GM23338 (cell line): ENCODE results near the gene RAMACL. TPM values are rescaled to one million over a fixed set of nuclear protein-coding genes. Genes with fewer than 3 reads are reported as not detected.

Source experiments
- ATAC-seq: fragments of 200-7000 bp; cut with Tn5 transposase; 3 replicates; pipeline ENCODE4 v1.9.1; 2020
- DNase-seq: peaks from one replicate; pipeline ENCODE4 v3.0.0-alpha.2; 2015; ENCODE audit warnings: low spot score
- H2AFZ ChIP-seq: fragments of 200-600 bp; sonication (generic); 2 replicates; pipeline ENCODE4 v1.8.0; 2016; ENCODE audit warnings: antibody characterized with exemption, mild to moderate bottlenecking, moderate library complexity
- H3F3A ChIP-seq: fragments of 200-600 bp; sonication (generic); replicated peaks from 2 replicates; pipeline ENCODE4 v1.8.0; 2017; ENCODE audit warnings: antibody characterized with exemption, mixed run types, low read depth
- H3K27ac ChIP-seq: fragments of 200-600 bp; sonication (generic); 2 replicates; pipeline ENCODE4 v1.6.1; 2016; ENCODE audit warnings: low read depth
- H3K27me3 ChIP-seq: fragments of 200-600 bp; sonication (generic); 2 replicates; pipeline ENCODE4 v1.8.0; 2016; ENCODE audit warnings: mild to moderate bottlenecking, mixed run types, moderate library complexity; ENCODE audit not compliant: insufficient read depth
- H3K36me3 ChIP-seq: fragments of 200-600 bp; sonication (generic); 2 replicates; pipeline ENCODE4 v1.8.0; 2016; ENCODE audit warnings: mild to moderate bottlenecking; ENCODE audit not compliant: insufficient read depth
- H3K4me1 ChIP-seq: fragments of 200-600 bp; sonication (generic); 2 replicates; pipeline ENCODE4 v1.8.0; 2016; ENCODE audit warnings: mild to moderate bottlenecking, moderate library complexity; ENCODE audit not compliant: insufficient read depth
- H3K4me2 ChIP-seq: fragments of 200-600 bp; sonication (generic); 2 replicates; pipeline ENCODE4 v1.7.1; 2017; ENCODE audit warnings: mixed run types
- H3K4me3 ChIP-seq: fragments of 200-600 bp; sonication (generic); 2 replicates; pipeline ENCODE4 v1.6.1; 2016; ENCODE audit warnings: mixed run types
- H3K79me2 ChIP-seq: fragments of 200-600 bp; sonication (generic); replicated peaks from 2 replicates; pipeline ENCODE4 v1.8.0; 2017; ENCODE audit warnings: mild to moderate bottlenecking; ENCODE audit not compliant: insufficient read depth
- H3K9me2 ChIP-seq: fragments of 200-600 bp; sonication (generic); 2 replicates; pipeline ENCODE4 v1.8.0; 2017; ENCODE audit not compliant: insufficient read depth
- H4K20me1 ChIP-seq: fragments of 200-600 bp; sonication (generic); replicated peaks from 2 replicates; pipeline ENCODE4 v1.8.0; 2017; ENCODE audit warnings: mild to moderate bottlenecking; ENCODE audit not compliant: insufficient read depth
- H3K27ac Mint-ChIP-seq: 2 replicates; pipeline ENCODE4 v1.8.0; 2020; ENCODE audit warnings: inconsistent platforms, mild to moderate bottlenecking, moderate library complexity, mixed read lengths
- H3K27me3 Mint-ChIP-seq: 3 replicates; pipeline ENCODE4 v1.8.0; 2022; ENCODE audit warnings: low read depth, mild to moderate bottlenecking, moderate library complexity, mixed read lengths, inconsistent platforms; ENCODE audit not compliant: insufficient read depth, poor library complexity
- H3K36me3 Mint-ChIP-seq: 3 replicates; pipeline ENCODE4 v1.8.0; 2021; ENCODE audit warnings: low read depth, mild to moderate bottlenecking, inconsistent platforms, moderate library complexity, mixed read lengths
- H3K4me1 Mint-ChIP-seq: 3 replicates; pipeline ENCODE4 v1.8.0; 2020; ENCODE audit warnings: mild to moderate bottlenecking, inconsistent platforms, mixed read lengths
- H3K4me3 Mint-ChIP-seq: 3 replicates; pipeline ENCODE4 v1.8.0; 2021; ENCODE audit warnings: moderate library complexity, mild to moderate bottlenecking, inconsistent platforms, mixed read lengths
- H3K9me3 Mint-ChIP-seq: 3 replicates; pipeline ENCODE4 v1.8.0; 2020; ENCODE audit warnings: moderate library complexity, mild to moderate bottlenecking, inconsistent platforms, mixed read lengths
- CREB1 ChIP-seq: fragments of 250-450 bp; sonication (Bioruptor Pico); IDR thresholded peaks from 2 replicates; pipeline ENCODE4 v1.5.0; 2020; ENCODE audit warnings: low read depth, mild to moderate bottlenecking, moderate library complexity
- CTCF ChIP-seq, 2 experiments: fragments of 200-600 bp in 1 of 2; sonication (generic) in 1 of 2; conservative IDR thresholded peaks; 2 replicates each; pipeline versions ENCODE4 v1.5.1 to v1.6.1; 2016 to 2017; ENCODE audit warnings: antibody characterized with exemption in 2 of 2, low read depth in 2 of 2, mild to moderate bottlenecking in 2 of 2, moderate library complexity in 1 of 2
- ETS1 ChIP-seq: IDR thresholded peaks from 2 replicates; pipeline ENCODE4 v1.6.1; 2016; ENCODE audit warnings: antibody characterized with exemption
- EZH2 ChIP-seq: fragments of 200-600 bp; sonication (generic); IDR thresholded peaks from one replicate; pipeline ENCODE4 v1.8.0; 2017; ENCODE audit warnings: antibody characterized with exemption, mild to moderate bottlenecking, low read depth; ENCODE audit not compliant: unreplicated experiment
- EZH2phosphoT487 ChIP-seq: fragments of 200-600 bp; sonication (generic); IDR thresholded peaks from one replicate; pipeline ENCODE4 v1.8.1; 2018; ENCODE audit warnings: antibody characterized with exemption; ENCODE audit not compliant: unreplicated experiment
- JUNB ChIP-seq: IDR thresholded peaks from one replicate; pipeline ENCODE4 v1.6.1; 2016; ENCODE audit warnings: antibody characterized with exemption; ENCODE audit not compliant: unreplicated experiment
- NANOG ChIP-seq: IDR thresholded peaks from 2 replicates; pipeline ENCODE4 v1.6.1; 2016; ENCODE audit warnings: antibody characterized with exemption, borderline replicate concordance
- POLR2AphosphoS5 ChIP-seq: IDR thresholded peaks from 2 replicates; pipeline ENCODE4 v1.6.1; 2016; ENCODE audit warnings: antibody characterized with exemption, low read depth
- REST ChIP-seq: IDR thresholded peaks from one replicate; pipeline ENCODE4 v1.6.1; 2018; ENCODE audit warnings: antibody characterized with exemption; ENCODE audit not compliant: unreplicated experiment
- STAT1 ChIP-seq: IDR thresholded peaks from one replicate; pipeline ENCODE4 v1.6.1; 2016; ENCODE audit warnings: antibody characterized with exemption; ENCODE audit not compliant: unreplicated experiment
- ZNF114 ChIP-seq: fragments of 250-450 bp; sonication (Bioruptor Pico); IDR thresholded peaks from 2 replicates; pipeline ENCODE4 v1.5.0; 2020; ENCODE audit warnings: mild to moderate bottlenecking, moderate library complexity
- ZNF331 ChIP-seq: fragments of 250-450 bp; sonication (Bioruptor Pico); IDR thresholded peaks from 2 replicates; pipeline ENCODE4 v1.5.0; 2020; ENCODE audit warnings: low read depth, mild to moderate bottlenecking, moderate library complexity
- polyA plus RNA-seq: library from polyadenylated mRNA; unstranded; fragments of >200 nt; fragmentation: Nextera tagmentation; extraction: Ambion mirVana; gene quantifications from 2 replicates; pipeline ENCODE4 v1.2.1, GENCODE V29; 2016
- total RNA-seq: library from RNA; depleted of rRNA; stranded (reverse); fragments of >200 nt; shearing (Covaris generic); gene quantifications from 2 replicates; pipeline ENCODE4 v1.2.3, GENCODE V29; 2014
- TF ChIP-seq, protein P1 (sequence below): fragments of 250-450 bp; sonication (Bioruptor Pico); IDR thresholded peaks from 2 replicates; pipeline ENCODE4 v1.5.0; 2020; ENCODE audit warnings: mild to moderate bottlenecking, moderate library complexity

RAMACL gene
- total and polyA plus RNA-seq, 2 experiments from 2014 or later: 0.61 to 4.0 TPM

DNA sequence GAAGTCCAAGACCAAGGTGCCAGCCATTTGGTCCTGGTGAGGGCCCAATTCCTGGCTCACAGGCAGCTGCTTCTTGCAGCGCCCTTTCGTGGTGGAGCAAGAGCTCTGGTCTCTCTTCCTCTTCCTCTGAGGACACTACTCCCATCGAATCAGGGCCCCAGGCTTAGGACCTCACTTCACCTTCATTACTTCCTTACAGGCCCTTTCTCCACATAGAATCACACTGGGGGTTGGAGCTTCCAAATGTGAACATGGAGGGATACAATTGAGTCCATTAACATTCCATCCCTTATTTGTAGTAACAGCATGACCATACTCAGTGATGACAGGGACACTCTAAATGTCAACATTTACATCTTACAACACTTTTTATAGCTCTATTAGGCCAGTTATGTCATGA, 2.3 kb downstream of the RAMACL start:
- Histone ChIP-seq H4K20me1 (peaks cover 24% of the 10 kb centered on the region), H3K27me3 (no peaks in the 10 kb centered on the region), H3K9me2 (0 out of 2 replicates have a peak, but pooled peaks cover 6% of the 10 kb centered on the region), H3K27ac (peak overlapping the region; percentile 39; the same call in 1 of the 2 replicates), H3K4me3 (no peak overlapping the region), H3K4me2 (no peak overlapping the region), H3K79me2 (peaks cover 52% of the 10 kb centered on the region), H3K36me3 (no peaks in the 10 kb centered on the region), H3K4me1 (peaks cover 11% of the 10 kb centered on the region), H2AFZ (no peak overlapping the region), H3F3A (no peaks in the 10 kb centered on the region)
- Mint-ChIP-seq H3K27ac (no peak overlapping the region), H3K4me3 (no peak overlapping the region), H3K36me3 (no peaks in the 10 kb centered on the region), H3K9me3 (no peaks in the 10 kb centered on the region), H3K27me3 (peaks cover 17% of the 10 kb centered on the region), H3K4me1 (peaks cover 52% of the 10 kb centered on the region)
- DNase-seq (no peak), ATAC-seq (no peak)
- TF ChIP-seq CTCF (conservative IDR thresholded peaks at IDR 0.05; ENCODE audit: low read depth in 2 of 2): no peak
- no peak for TF ChIP-seq ZNF331 (CRISPR knock-in tag)
- TF ChIP-seq POLR2AphosphoS5: no peak
- TF ChIP-seq STAT1: no peak
- TF ChIP-seq EZH2phosphoT487: no peak
- TF ChIP-seq, protein P1, sequence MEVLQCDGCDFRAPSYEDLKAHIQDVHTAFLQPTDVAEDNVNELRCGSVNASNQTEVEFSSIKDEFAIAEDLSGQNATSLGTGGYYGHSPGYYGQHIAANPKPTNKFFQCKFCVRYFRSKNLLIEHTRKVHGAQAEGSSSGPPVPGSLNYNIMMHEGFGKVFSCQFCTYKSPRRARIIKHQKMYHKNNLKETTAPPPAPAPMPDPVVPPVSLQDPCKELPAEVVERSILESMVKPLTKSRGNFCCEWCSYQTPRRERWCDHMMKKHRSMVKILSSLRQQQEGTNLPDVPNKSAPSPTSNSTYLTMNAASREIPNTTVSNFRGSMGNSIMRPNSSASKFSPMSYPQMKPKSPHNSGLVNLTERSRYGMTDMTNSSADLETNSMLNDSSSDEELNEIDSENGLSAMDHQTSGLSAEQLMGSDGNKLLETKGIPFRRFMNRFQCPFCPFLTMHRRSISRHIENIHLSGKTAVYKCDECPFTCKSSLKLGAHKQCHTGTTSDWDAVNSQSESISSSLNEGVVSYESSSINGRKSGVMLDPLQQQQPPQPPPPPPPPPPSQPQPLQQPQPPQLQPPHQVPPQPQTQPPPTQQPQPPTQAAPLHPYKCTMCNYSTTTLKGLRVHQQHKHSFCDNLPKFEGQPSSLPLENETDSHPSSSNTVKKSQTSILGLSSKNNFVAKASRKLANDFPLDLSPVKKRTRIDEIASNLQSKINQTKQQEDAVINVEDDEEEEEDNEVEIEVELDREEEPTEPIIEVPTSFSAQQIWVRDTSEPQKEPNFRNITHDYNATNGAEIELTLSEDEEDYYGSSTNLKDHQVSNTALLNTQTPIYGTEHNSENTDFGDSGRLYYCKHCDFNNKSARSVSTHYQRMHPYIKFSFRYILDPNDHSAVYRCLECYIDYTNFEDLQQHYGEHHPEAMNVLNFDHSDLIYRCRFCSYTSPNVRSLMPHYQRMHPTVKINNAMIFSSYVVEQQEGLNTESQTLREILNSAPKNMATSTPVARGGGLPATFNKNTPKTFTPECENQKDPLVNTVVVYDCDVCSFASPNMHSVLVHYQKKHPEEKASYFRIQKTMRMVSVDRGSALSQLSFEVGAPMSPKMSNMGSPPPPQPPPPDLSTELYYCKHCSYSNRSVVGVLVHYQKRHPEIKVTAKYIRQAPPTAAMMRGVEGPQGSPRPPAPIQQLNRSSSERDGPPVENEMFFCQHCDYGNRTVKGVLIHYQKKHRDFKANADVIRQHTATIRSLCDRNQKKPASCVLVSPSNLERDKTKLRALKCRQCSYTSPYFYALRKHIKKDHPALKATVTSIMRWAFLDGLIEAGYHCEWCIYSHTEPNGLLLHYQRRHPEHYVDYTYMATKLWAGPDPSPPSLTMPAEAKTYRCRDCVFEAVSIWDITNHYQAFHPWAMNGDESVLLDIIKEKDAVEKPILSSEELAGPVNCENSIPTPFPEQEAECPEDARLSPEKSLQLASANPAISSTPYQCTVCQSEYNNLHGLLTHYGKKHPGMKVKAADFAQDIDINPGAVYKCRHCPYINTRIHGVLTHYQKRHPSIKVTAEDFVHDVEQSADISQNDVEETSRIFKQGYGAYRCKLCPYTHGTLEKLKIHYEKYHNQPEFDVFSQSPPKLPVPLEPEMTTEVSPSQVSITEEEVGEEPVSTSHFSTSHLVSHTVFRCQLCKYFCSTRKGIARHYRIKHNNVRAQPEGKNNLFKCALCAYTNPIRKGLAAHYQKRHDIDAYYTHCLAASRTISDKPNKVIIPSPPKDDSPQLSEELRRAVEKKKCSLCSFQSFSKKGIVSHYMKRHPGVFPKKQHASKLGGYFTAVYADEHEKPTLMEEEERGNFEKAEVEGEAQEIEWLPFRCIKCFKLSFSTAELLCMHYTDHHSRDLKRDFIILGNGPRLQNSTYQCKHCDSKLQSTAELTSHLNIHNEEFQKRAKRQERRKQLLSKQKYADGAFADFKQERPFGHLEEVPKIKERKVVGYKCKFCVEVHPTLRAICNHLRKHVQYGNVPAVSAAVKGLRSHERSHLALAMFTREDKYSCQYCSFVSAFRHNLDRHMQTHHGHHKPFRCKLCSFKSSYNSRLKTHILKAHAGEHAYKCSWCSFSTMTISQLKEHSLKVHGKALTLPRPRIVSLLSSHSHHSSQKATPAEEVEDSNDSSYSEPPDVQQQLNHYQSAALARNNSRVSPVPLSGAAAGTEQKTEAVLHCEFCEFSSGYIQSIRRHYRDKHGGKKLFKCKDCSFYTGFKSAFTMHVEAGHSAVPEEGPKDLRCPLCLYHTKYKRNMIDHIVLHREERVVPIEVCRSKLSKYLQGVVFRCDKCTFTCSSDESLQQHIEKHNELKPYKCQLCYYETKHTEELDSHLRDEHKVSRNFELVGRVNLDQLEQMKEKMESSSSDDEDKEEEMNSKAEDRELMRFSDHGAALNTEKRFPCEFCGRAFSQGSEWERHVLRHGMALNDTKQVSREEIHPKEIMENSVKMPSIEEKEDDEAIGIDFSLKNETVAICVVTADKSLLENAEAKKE (CRISPR knock-in tag): no peak
- TF ChIP-seq NANOG: no peak
- TF ChIP-seq CREB1 (CRISPR knock-in tag): no peak
- TF ChIP-seq REST: no peak
- no peak for TF ChIP-seq EZH2
- TF ChIP-seq ETS1: no peak
- no peak for TF ChIP-seq ZNF114
- no peak for TF ChIP-seq JUNB
